ENCODE measurements around the gene STRAP.
"Not testable (repeated sequence)": the region's sequence is repeated elsewhere in the genome, so short reads cannot be mapped to it uniquely, and the experiment has no call there.

The STRAP gene

GRCh38 chr12:15904378-15904920 lies 22.3 kb downstream of the STRAP start:
- DNase-seq (ENCODE audit: insufficient read length) (no peak), FAIRE-seq (no peak)
- TF ChIP-seq POLR2A (IDR thresholded peaks at IDR 0.05; ENCODE audit: low read depth, low read length) (no peak; the same call in 1 of the 2 replicates), TAF1 (IDR thresholded peaks at IDR 0.05; ENCODE audit: borderline replicate concordance, low read depth, low read length) (no peak), POLR2AphosphoS5 (IDR thresholded peaks at IDR 0.05; ENCODE audit: low read depth, low read length) (no peak)

GRCh38 chr12:15910468-15910863 lies 28.3 kb downstream of the STRAP start:
- DNase-seq (ENCODE audit: insufficient read length) (no peak), FAIRE-seq (no peak)
- no peak for TF ChIP-seq POLR2AphosphoS5 (IDR thresholded peaks at IDR 0.05; ENCODE audit: low read depth, low read length)
- no peak for TF ChIP-seq POLR2A (IDR thresholded peaks at IDR 0.05; ENCODE audit: low read depth, low read length)
- TF ChIP-seq TAF1 (IDR thresholded peaks at IDR 0.05; ENCODE audit: borderline replicate concordance, low read depth, low read length) = no peak

DNA sequence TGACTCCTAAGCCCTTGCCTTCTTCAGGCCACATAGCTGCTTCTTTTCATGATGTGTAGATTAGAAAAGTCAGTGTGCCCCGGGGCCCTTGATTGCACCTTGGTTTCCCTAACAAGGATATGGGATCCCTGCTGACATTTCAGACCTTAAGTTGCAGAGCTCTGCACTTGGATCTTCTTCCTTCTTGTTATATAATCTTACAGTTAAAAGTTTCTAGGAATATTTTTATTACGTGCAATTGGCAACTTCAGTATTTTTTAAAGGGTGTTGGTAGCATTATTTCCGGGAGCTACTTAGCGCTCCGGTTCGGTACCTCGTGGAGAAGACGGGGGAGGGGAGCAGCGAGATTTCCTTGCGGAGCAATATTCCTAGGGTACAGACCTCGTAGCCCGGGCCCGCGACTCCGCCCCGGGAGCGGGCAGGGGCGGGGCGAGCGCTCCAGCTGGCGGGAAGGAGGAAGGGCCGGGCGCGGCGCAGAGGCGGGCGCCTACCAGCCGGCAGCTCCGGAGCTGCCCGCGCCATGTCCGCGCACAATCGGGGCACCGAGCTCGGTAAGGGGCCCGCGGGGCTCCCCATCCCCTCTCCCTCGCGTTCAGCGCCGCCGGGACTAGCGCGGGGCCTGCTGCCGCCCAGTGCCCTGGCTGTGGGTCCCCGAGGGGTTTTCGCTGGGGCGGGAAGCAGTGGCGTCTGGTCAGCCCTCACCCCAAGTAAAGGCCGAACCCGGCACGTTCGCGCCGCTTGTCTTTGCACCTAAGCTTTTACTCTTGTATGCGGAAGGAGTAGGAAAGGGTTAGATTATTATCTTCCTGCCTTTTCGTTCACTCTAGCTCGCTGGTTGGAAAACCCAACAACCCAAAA lies 28.9 kb downstream of the STRAP start, which contains the start of gene DERA:
Gene DERA (plus strand): TSS at position 469 of the 858 bp plus-strand sequence. CDS start 52 bp downstream, at position 521.
- DNase-seq (ENCODE audit: insufficient read length) = peak; percentile 57
- TF ChIP-seq POLR2A (IDR thresholded peaks at IDR 0.05; ENCODE audit: low read depth, low read length) (peak; percentile 79; the same call in 1 of the 2 replicates), POLR2AphosphoS5 (IDR thresholded peaks at IDR 0.05; ENCODE audit: low read depth, low read length) (no peak), TAF1 (IDR thresholded peaks at IDR 0.05; ENCODE audit: borderline replicate concordance, low read depth, low read length) (no peak)
- peak; percentile 92 for FAIRE-seq

- not testable (repeated sequence) for DNase-seq (ENCODE audit: insufficient read length); FAIRE-seq
Measured at GRCh38 chr12:15911931-15912330, 29.7 kb downstream of the STRAP start.

- DNase-seq (ENCODE audit: insufficient read length); FAIRE-seq: not testable (repeated sequence)
Measured at GRCh38 chr12:15914131-15914530, 31.9 kb downstream of the STRAP start.

DNA sequence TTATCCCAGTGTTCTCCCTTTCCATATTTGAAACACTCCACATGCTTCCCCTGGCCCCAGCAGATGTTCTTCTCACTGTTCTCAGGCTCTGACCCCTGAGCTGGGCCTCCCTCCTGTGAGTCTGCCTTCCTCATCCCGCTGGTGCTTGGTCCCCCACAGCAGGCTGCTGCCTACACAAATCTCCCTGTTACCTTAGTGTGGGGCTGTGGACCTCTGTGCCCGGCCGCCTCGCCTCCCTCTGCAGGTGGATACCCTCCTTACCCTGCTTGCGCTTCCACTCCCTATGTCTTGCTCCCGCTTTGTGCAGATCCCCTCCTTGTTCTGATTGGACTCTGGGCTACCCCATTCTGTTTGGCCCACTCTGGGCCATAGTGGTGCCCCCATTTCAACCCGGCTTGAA lies 35.9 kb downstream of the STRAP start:
- FAIRE-seq (no peak), DNase-seq (ENCODE audit: insufficient read length) (no peak)
- TF ChIP-seq POLR2A (IDR thresholded peaks at IDR 0.05; ENCODE audit: low read depth, low read length) = no peak
- no peak for TF ChIP-seq TAF1 (IDR thresholded peaks at IDR 0.05; ENCODE audit: borderline replicate concordance, low read depth, low read length)
- no peak for TF ChIP-seq POLR2AphosphoS5 (IDR thresholded peaks at IDR 0.05; ENCODE audit: low read depth, low read length)

- DNase-seq (ENCODE audit: insufficient read length) (no peak), FAIRE-seq (no peak)
- TF ChIP-seq TAF1 (IDR thresholded peaks at IDR 0.05; ENCODE audit: borderline replicate concordance, low read depth, low read length) (no peak), POLR2A (IDR thresholded peaks at IDR 0.05; ENCODE audit: low read depth, low read length) (no peak), POLR2AphosphoS5 (IDR thresholded peaks at IDR 0.05; ENCODE audit: low read depth, low read length) (no peak)
Measured at GRCh38 chr12:15919418-15919817, 37.2 kb downstream of the STRAP start.

GRCh38 chr12:15924956-15925355 lies 42.8 kb downstream of the STRAP start:
- FAIRE-seq (no peak), DNase-seq (ENCODE audit: insufficient read length) (no peak)
- TF ChIP-seq POLR2A (IDR thresholded peaks at IDR 0.05; ENCODE audit: low read depth, low read length) = no peak
- TF ChIP-seq POLR2AphosphoS5 (IDR thresholded peaks at IDR 0.05; ENCODE audit: low read depth, low read length) = no peak
- no peak for TF ChIP-seq TAF1 (IDR thresholded peaks at IDR 0.05; ENCODE audit: borderline replicate concordance, low read depth, low read length)

GRCh38 chr12:15928346-15928745 lies 46.2 kb downstream of the STRAP start:
- DNase-seq (ENCODE audit: insufficient read length) = no peak

GRCh38 chr12:15928870-15929571 lies 46.8 kb downstream of the STRAP start:
- no peak for FAIRE-seq
- no peak for DNase-seq (ENCODE audit: insufficient read length)
- no peak for TF ChIP-seq TAF1 (IDR thresholded peaks at IDR 0.05; ENCODE audit: borderline replicate concordance, low read depth, low read length)
- no peak for TF ChIP-seq POLR2AphosphoS5 (IDR thresholded peaks at IDR 0.05; ENCODE audit: low read depth, low read length)
- TF ChIP-seq POLR2A (IDR thresholded peaks at IDR 0.05; ENCODE audit: low read depth, low read length) = no peak

More at GRCh38 chr12:15928346-15928745, 46.2 kb downstream of the STRAP start:
- TF ChIP-seq POLR2A (IDR thresholded peaks at IDR 0.05; ENCODE audit: low read depth, low read length) = no peak
- no peak for TF ChIP-seq TAF1 (IDR thresholded peaks at IDR 0.05; ENCODE audit: borderline replicate concordance, low read depth, low read length)
- TF ChIP-seq POLR2AphosphoS5 (IDR thresholded peaks at IDR 0.05; ENCODE audit: low read depth, low read length) = no peak
- no peak for FAIRE-seq

DNA sequence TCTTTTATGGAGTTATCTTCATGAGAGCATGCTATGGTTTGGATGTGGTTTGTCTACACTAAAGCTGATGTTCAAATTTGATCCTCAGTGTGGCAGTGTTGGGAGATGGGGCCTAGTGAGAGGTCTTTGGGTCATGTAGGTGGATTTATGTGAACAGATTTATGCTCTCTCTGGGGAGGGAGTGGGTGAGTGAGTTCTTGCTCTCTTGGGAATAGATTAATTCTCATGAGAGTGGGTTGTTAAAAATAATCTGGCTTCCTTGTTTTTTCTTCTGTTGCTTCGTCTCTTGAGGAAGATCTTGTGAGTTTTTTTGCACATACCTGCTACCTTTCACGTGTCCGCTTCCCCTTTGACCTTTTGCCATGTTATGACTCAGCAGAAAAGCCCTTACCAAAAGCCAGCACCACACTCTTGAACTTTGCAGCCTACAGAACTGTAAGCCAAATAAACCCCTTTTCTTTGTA lies 49.4 kb downstream of the STRAP start:
- peak; percentile 70 for FAIRE-seq
- no peak for TF ChIP-seq POLR2A (IDR thresholded peaks at IDR 0.05; ENCODE audit: low read depth, low read length)
- no peak for TF ChIP-seq POLR2AphosphoS5 (IDR thresholded peaks at IDR 0.05; ENCODE audit: low read depth, low read length)
- TF ChIP-seq TAF1 (IDR thresholded peaks at IDR 0.05; ENCODE audit: borderline replicate concordance, low read depth, low read length) = no peak
- no peak for DNase-seq (ENCODE audit: insufficient read length)

Data from GM12892 (cell line).